Natural killer cell (primary cell): Measurements from ENCODE around the gene INPP5D. TPM values are rescaled to one million over a fixed set of nuclear protein-coding genes. Genes with fewer than 3 reads are reported as not detected.

Experiments
- ATAC-seq, 3 donors: fragments of 150-1000 bp in 2 of 3; fragments of 200-7000 bp in 1 of 3; cut with Tn5 transposase; 1 replicate in 1 of 3; 2 replicates in 2 of 3; pipeline ENCODE4 v1.10.0; 2021; ENCODE audit warnings: mild to moderate bottlenecking in 2 of 3, moderate library complexity in 2 of 3
- DNase-seq, 2 donors: peaks; one replicate each; pipeline versions ENCODE4 v3.0.0 to v3.0.0-alpha.2; 2013 to 2021; ENCODE audit warnings: mixed read lengths in 1 of 2
- H3K27ac ChIP-seq: one replicate; pipeline ENCODE4 v1.5.1; 2013; ENCODE audit warnings: mild to moderate bottlenecking, low read length
- H3K27me3 ChIP-seq: one replicate; pipeline ENCODE4 v1.6.1; 2013; ENCODE audit warnings: low read length; ENCODE audit not compliant: control insufficient read depth, insufficient read depth
- H3K36me3 ChIP-seq: one replicate; pipeline ENCODE4 v1.6.1; 2013; ENCODE audit warnings: low read length; ENCODE audit not compliant: control insufficient read depth, insufficient read depth
- H3K4me1 ChIP-seq: one replicate; pipeline ENCODE4 v1.6.1; 2013; ENCODE audit warnings: low read length; ENCODE audit not compliant: control insufficient read depth, insufficient read depth
- H3K4me3 ChIP-seq: one replicate; pipeline ENCODE4 v1.5.1; 2013; ENCODE audit warnings: low read length
- H3K9me3 ChIP-seq: one replicate; pipeline ENCODE4 v1.6.1; 2013; ENCODE audit warnings: low read length; ENCODE audit not compliant: control insufficient read depth, insufficient read depth
- H3K27ac Mint-ChIP-seq, 2 donors: one replicate each; pipeline ENCODE4 v1.8.0; 2022; ENCODE audit warnings: mild to moderate bottlenecking in 2 of 2, mixed read lengths in 2 of 2, moderate library complexity in 1 of 2
- H3K27me3 Mint-ChIP-seq, 2 donors: one replicate each; pipeline ENCODE4 v1.8.0; 2022; ENCODE audit warnings: low read depth in 2 of 2, mixed read lengths in 2 of 2
- H3K36me3 Mint-ChIP-seq: one replicate; pipeline ENCODE4 v1.8.0; 2022; ENCODE audit warnings: mixed read lengths
- H3K4me1 Mint-ChIP-seq, 2 donors: one replicate each; pipeline ENCODE4 v1.8.0; 2022; ENCODE audit warnings: mixed read lengths in 2 of 2
- H3K4me3 Mint-ChIP-seq: one replicate; pipeline ENCODE4 v1.8.0; 2022; ENCODE audit warnings: mild to moderate bottlenecking, moderate library complexity, mixed read lengths
- H3K9me3 Mint-ChIP-seq, 2 donors: one replicate each; pipeline ENCODE4 v1.8.0; 2022; ENCODE audit warnings: mixed read lengths in 2 of 2
- WGBS: methylation state at CpG from one replicate; pipeline ENCODE4 v1.1.7; 2013; ENCODE audit warnings: missing lambda C conversion rate; ENCODE audit not compliant: insufficient coverage; 5-methylcytosine and 5-hydroxymethylcytosine counted together
- intact Hi-C: fragments of 100-400 bp; cut with micrococcal nuclease; formaldehyde crosslinking; loops from one replicate; pipeline ENCODE4 v1.14.2; 2022
- total RNA-seq, 4 donors: library from RNA; stranded (reverse); fragments of 120-200 nt in 1 of 4; gene quantifications; one replicate each; pipeline versions ENCODE4 v1.2.3 to v1.2.4, GENCODE V29; 2013 to 2022
- TF ChIP-seq, protein P1 (sequence below): fragments of 200-600 bp; IDR thresholded peaks from one replicate; pipeline ENCODE4 v1.8.0; 2022; ENCODE audit warnings: antibody characterized with exemption

The INPP5D gene
- total RNA-seq, 3 donors from 2014 or later (not counting 1 experiment from before 2014, with no cell fraction given): 385 to 498 (median 497) TPM

DNA sequence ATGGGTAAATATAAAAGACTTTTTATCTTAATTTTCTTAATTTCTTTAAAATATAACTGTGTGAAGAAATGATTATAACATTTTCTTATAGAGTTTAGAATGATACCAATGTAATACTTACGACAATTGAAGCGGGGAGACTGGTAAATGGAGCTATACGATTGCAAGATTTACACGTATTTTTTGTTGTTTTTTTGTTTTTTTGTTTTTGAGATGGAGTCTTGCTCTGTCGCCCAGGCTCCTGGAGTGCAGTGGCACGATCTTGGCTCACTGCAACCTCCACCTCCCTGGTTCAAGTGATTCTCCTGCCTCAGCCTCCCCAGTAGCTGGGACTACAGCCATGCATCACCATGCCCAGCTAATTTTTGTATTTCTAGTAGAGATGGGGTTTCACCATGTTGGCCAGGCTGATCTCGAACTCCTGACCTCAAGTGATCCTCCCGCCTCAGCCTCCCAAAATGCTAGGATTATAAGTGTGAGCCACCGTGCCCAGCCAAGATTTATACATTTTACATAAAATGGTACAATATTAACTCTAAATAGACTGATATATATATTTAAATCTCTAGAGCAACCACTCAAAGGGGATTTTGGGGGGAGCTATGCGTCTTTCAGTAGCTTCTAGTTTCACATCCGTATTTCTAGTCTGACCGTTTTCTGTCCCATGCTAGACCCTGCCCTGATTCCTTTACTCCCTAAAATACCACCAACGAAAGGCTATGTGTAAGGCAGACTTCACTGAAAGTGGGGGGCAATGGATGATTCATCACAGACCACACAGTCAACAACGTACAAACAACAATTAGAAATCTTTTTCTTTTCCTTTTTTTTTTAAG lies 163.1 kb downstream of the INPP5D start:
- Mint-ChIP-seq H3K4me3 (no peak overlapping the region), H3K9me3 (no peaks in the 10 kb centered on the region), H3K27ac (no peak overlapping the region), H3K4me1 (peaks cover 0 to 6% of the 10 kb centered on the region in 2 donors), H3K36me3 (no peaks in the 10 kb centered on the region), H3K27me3 (no peaks in the 10 kb centered on the region)
- Histone ChIP-seq H3K27me3 (no peaks in the 10 kb centered on the region), H3K4me3 (no peak overlapping the region), H3K4me1 (no peaks in the 10 kb centered on the region), H3K36me3 (no peaks in the 10 kb centered on the region), H3K27ac (no peak overlapping the region), H3K9me3 (no peaks in the 10 kb centered on the region)
- intact Hi-C loops: no loop called here
- TF ChIP-seq, protein P1, sequence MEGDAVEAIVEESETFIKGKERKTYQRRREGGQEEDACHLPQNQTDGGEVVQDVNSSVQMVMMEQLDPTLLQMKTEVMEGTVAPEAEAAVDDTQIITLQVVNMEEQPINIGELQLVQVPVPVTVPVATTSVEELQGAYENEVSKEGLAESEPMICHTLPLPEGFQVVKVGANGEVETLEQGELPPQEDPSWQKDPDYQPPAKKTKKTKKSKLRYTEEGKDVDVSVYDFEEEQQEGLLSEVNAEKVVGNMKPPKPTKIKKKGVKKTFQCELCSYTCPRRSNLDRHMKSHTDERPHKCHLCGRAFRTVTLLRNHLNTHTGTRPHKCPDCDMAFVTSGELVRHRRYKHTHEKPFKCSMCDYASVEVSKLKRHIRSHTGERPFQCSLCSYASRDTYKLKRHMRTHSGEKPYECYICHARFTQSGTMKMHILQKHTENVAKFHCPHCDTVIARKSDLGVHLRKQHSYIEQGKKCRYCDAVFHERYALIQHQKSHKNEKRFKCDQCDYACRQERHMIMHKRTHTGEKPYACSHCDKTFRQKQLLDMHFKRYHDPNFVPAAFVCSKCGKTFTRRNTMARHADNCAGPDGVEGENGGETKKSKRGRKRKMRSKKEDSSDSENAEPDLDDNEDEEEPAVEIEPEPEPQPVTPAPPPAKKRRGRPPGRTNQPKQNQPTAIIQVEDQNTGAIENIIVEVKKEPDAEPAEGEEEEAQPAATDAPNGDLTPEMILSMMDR: no peak
- ATAC-seq (no peak), DNase-seq (no peak)
- WGBS: 88% methylated on average over 12 of the region's 14 CpGs

DNA sequence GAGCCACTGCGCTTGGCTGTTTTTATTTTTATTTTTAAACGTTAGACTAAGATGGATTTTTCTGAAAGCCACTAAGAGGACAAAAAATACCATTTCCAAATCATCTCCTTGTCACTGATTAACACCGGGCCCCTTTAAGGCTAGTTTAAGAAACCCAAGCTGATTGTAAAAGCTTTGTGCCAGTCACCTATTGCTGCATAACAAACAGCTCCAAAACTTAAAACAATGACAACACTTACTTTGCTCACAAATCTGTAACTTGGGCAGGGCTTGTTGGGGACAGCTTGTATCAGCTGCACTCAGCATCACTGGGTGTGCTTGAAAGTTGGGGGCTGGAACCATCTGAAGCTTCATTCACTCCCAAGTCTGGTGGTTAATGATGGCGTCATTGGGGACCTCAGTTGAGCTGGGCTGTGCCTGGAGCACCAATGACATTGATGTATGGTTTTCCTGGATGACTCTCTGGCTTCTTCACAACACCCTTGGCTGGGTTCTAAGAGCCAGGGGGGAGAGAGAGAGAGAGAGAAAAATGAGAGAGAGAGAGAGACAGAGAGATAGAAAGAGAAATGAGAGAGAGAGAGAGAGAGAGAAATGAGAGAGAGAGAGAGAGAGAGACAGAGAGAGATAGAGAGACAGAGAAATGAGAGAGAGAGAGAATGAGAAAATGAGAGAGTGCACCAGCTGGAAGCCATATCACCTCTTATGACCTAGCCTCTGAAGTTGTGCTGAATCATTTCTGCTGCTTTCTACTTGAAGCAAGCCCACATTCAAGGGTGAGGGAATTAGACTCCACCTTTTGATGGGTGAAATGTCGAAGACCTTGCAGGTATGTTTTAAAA lies 165.3 kb downstream of the INPP5D start:
- no peaks in the 10 kb centered on the region for H3K36me3 ChIP-seq
- H3K4me1 ChIP-seq: peaks cover 9% of the 10 kb centered on the region
- ATAC-seq (no peak), DNase-seq (no peak)
- H3K27me3 Mint-ChIP-seq: no peaks in the 10 kb centered on the region
- TF ChIP-seq, protein P1: no peak
- H3K4me1 Mint-ChIP-seq: peaks cover 0 to 14% of the 10 kb centered on the region in 2 donors
- H3K9me3 ChIP-seq: no peaks in the 10 kb centered on the region
- no peaks in the 10 kb centered on the region for H3K36me3 Mint-ChIP-seq
- no peak overlapping the region for H3K27ac Mint-ChIP-seq
- H3K27me3 ChIP-seq: no peaks in the 10 kb centered on the region
- 85% methylated on average over 4 of the region's 5 CpGs for WGBS
- no peaks in the 10 kb centered on the region for H3K9me3 Mint-ChIP-seq
- H3K27ac ChIP-seq: no peak overlapping the region
- no peak overlapping the region for H3K4me3 ChIP-seq
- H3K4me3 Mint-ChIP-seq: no peak overlapping the region
- intact Hi-C loops: no loop called here

DNA sequence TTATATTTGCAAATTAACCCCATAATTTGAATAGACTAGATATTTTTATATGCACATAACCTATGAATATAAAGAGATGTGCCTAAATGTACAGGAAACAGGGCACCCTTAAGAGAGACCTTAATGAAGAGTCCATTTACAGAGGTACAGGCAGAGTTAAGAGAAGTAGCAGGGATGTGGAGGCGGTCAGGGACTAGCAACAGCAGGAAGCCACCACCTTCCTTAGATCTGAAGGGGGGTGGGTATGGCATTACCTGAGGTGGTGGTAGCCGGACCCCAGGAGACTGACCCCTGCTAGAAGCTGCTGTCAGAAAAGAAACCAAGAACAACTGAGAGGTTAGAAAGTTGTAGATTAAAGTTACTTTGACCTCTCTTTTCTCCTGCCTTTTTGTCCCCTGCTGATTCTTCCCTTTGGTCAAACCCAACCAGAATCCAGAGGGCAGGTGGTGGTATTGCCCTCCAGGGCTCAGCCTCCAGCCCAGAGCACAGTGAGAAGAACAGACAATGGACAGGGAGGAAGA lies 166.4 kb downstream of the INPP5D start:
- peaks cover 7 to 24% of the 10 kb centered on the region in 2 donors for H3K4me1 Mint-ChIP-seq
- H3K4me1 ChIP-seq: peaks cover 20% of the 10 kb centered on the region
- H3K9me3 ChIP-seq: no peaks in the 10 kb centered on the region
- H3K27me3 ChIP-seq: no peaks in the 10 kb centered on the region
- ATAC-seq (no peak), DNase-seq (no peak)
- no peaks in the 10 kb centered on the region for H3K27me3 Mint-ChIP-seq
- no peaks in the 10 kb centered on the region for H3K36me3 ChIP-seq
- H3K4me3 ChIP-seq: no peak overlapping the region
- TF ChIP-seq, protein P1: no peak
- 79% methylated on average over 2 of the region's 2 CpGs for WGBS
- intact Hi-C loops: no loop called here
- H3K9me3 Mint-ChIP-seq: no peaks in the 10 kb centered on the region
- H3K4me3 Mint-ChIP-seq: no peak overlapping the region
- H3K27ac Mint-ChIP-seq: no peak overlapping the region
- no peak overlapping the region for H3K27ac ChIP-seq
- no peaks in the 10 kb centered on the region for H3K36me3 Mint-ChIP-seq
